B cell (primary cell): ENCODE measurements around the gene CCDC83.
"Not testable (repeated sequence)": the region's sequence is repeated elsewhere in the genome, so short reads cannot be mapped to it uniquely, and the experiment has no call there.

Source experiments
- EZH2 ChIP-seq: IDR thresholded peaks from 2 replicates; pipeline ENCODE4 v1.6.1; 2012; ENCODE audit warnings: borderline replicate concordance, low read depth, mild to moderate bottlenecking, moderate library complexity, low read length; ENCODE audit not compliant: insufficient read depth, poor library complexity, severe bottlenecking
- TF ChIP-seq, protein P1 (sequence below): fragments of 200-600 bp; IDR thresholded peaks from one replicate; pipeline ENCODE4 v1.8.0; 2022; ENCODE audit warnings: antibody characterized with exemption, mild to moderate bottlenecking

DNA sequence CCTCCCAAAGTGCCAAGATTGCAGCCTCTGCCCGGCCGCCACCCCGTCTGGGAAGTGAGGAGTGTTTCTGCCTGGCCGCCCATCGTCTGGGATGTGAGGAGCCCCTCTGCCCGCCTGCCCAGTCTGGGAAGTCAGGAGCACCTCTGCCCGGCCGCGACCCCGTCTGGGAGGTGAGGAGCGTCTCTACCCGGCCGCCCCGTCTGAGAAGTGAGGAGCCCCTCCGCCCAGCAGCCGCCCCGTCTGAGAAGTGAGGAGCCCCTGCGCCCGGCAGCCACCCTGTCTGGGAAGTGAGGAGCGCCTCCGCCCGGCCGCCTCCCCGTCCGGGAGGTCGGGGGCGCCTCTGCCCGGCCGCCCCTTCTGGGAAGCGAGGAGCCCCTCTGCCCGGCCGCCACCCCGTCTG is 2.4 kb upstream of the CCDC83 start:
- TF ChIP-seq, protein P1, sequence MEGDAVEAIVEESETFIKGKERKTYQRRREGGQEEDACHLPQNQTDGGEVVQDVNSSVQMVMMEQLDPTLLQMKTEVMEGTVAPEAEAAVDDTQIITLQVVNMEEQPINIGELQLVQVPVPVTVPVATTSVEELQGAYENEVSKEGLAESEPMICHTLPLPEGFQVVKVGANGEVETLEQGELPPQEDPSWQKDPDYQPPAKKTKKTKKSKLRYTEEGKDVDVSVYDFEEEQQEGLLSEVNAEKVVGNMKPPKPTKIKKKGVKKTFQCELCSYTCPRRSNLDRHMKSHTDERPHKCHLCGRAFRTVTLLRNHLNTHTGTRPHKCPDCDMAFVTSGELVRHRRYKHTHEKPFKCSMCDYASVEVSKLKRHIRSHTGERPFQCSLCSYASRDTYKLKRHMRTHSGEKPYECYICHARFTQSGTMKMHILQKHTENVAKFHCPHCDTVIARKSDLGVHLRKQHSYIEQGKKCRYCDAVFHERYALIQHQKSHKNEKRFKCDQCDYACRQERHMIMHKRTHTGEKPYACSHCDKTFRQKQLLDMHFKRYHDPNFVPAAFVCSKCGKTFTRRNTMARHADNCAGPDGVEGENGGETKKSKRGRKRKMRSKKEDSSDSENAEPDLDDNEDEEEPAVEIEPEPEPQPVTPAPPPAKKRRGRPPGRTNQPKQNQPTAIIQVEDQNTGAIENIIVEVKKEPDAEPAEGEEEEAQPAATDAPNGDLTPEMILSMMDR, result not testable (repeated sequence)
- not testable (repeated sequence) for TF ChIP-seq EZH2
